Fibroblast of peridontal ligament (primary cell): ENCODE results near the gene TOP1.
A peak's percentile ranks its signal among the peaks of the same experiment; 100 is the strongest.

Source experiments
- DNase-seq: peaks from one replicate; pipeline ENCODE4 v3.0.0-alpha.2; 2010; ENCODE audit errors: extremely low read depth

Gene TOP1

GRCh38 chr20:41145317-41145716 is 116.7 kb downstream of the TOP1 start:
- no peak for DNase-seq

- DNase-seq = no peak
These were observed 117.4 kb downstream of the TOP1 start for GRCh38 chr20:41145821-41146620.

GRCh38 chr20:41147767-41148191 is 119.2 kb downstream of the TOP1 start:
- DNase-seq = no peak

- DNase-seq = no peak
These were observed 120.3 kb downstream of the TOP1 start for GRCh38 chr20:41148942-41149341.

- DNase-seq = no peak
These were observed 122.0 kb downstream of the TOP1 start for GRCh38 chr20:41150664-41151063.

- DNase-seq = no peak
These were observed 122.7 kb downstream of the TOP1 start for GRCh38 chr20:41151134-41151869.

- DNase-seq = no peak
These were observed 123.6 kb downstream of the TOP1 start for GRCh38 chr20:41152108-41152757.

GRCh38 chr20:41154436-41155176 is 126.0 kb downstream of the TOP1 start:
- DNase-seq = no peak

GRCh38 chr20:41155261-41155660 is 126.6 kb downstream of the TOP1 start:
- DNase-seq = peak; percentile 35

GRCh38 chr20:41158082-41158625 is 129.5 kb downstream of the TOP1 start:
- DNase-seq = no peak

- no peak for DNase-seq
These were observed 130.9 kb downstream of the TOP1 start for GRCh38 chr20:41159547-41159946.

- DNase-seq = no peak
These were observed 132.1 kb downstream of the TOP1 start for GRCh38 chr20:41160686-41161085.

GRCh38 chr20:41161886-41162285 is 133.3 kb downstream of the TOP1 start:
- DNase-seq = no peak

- DNase-seq = no peak
These were observed 133.8 kb downstream of the TOP1 start for GRCh38 chr20:41162396-41162795.

- no peak for DNase-seq
These were observed 135.2 kb downstream of the TOP1 start for GRCh38 chr20:41163821-41164220.

- no peak for DNase-seq
These were observed 136.6 kb downstream of the TOP1 start for GRCh38 chr20:41165001-41165882.

GRCh38 chr20:41166201-41167117 is 137.8 kb downstream of the TOP1 start:
- no peak for DNase-seq

GRCh38 chr20:41167118-41167470 is 138.5 kb downstream of the TOP1 start:
- DNase-seq = no peak

GRCh38 chr20:41167481-41168253 is 139.0 kb downstream of the TOP1 start:
- no peak for DNase-seq
